Kidney glomerular epithelial cell (primary cell): ENCODE measurements around the gene MZT2A.
"Not testable (repeated sequence)": the region's sequence is repeated elsewhere in the genome, so short reads cannot be mapped to it uniquely, and the experiment has no call there.

Experiments used
- DNase-seq: peaks from one replicate; lab custom pipeline; 2025; lab: John Stamatoyannopoulos, UW

MZT2A gene

GRCh38 chr2:131492015-131492417, at the start of gene MZT2A:
Gene MZT2A (minus strand): TSS chr2:131492397. CDS start chr2:131492376, 21 bp downstream.
- not testable (repeated sequence) for DNase-seq

- DNase-seq: not testable (repeated sequence)
These were observed 46.7 kb upstream of the MZT2A start for GRCh38 chr2:131538856-131539255.

GRCh38 chr2:131536841-131537240, 44.6 kb upstream of the MZT2A start:
- not testable (repeated sequence) for DNase-seq

- DNase-seq: not testable (repeated sequence)
These were observed 44.0 kb upstream of the MZT2A start for GRCh38 chr2:131535951-131536826.

- DNase-seq: no peak
These were observed 43.3 kb upstream of the MZT2A start for GRCh38 chr2:131535526-131535925.

GRCh38 chr2:131534965-131535364, 42.8 kb upstream of the MZT2A start:
- not testable (repeated sequence) for DNase-seq

GRCh38 chr2:131534317-131534672, 42.1 kb upstream of the MZT2A start:
- DNase-seq: not testable (repeated sequence)

- not testable (repeated sequence) for DNase-seq
These were observed 41.6 kb upstream of the MZT2A start for GRCh38 chr2:131533609-131534316.

GRCh38 chr2:131532723-131533608, 40.8 kb upstream of the MZT2A start:
- DNase-seq: not testable (repeated sequence)

- DNase-seq: not testable (repeated sequence)
These were observed 39.5 kb upstream of the MZT2A start for GRCh38 chr2:131531547-131532185.

GRCh38 chr2:131530626-131531344, 38.6 kb upstream of the MZT2A start:
- not testable (repeated sequence) for DNase-seq

GRCh38 chr2:131529864-131530445, 37.8 kb upstream of the MZT2A start:
- DNase-seq: not testable (repeated sequence)

- DNase-seq: not testable (repeated sequence)
These were observed 37.0 kb upstream of the MZT2A start for GRCh38 chr2:131528981-131529863.

- peak; percentile 19 for DNase-seq
These were observed 35.2 kb upstream of the MZT2A start, which contains the start of gene CCDC74A for GRCh38 chr2:131527131-131528001. Gene CCDC74A (plus strand): TSS chr2:131527888. CDS start chr2:131527971, 83 bp downstream.

GRCh38 chr2:131525256-131525655, 33.1 kb upstream of the MZT2A start:
- not testable (repeated sequence) for DNase-seq

- no peak for DNase-seq
These were observed 30.0 kb upstream of the MZT2A start for GRCh38 chr2:131521961-131522781.

- not testable (repeated sequence) for DNase-seq
These were observed 29.3 kb upstream of the MZT2A start for GRCh38 chr2:131521524-131521923.
